Duodenal mucosa (tissue), 2 donors: ENCODE data around the gene DPYD.

Source experiments
- H3K27ac ChIP-seq: one replicate; pipeline ENCODE4 v1.7.0; 2013; ENCODE audit warnings: low read depth, low read length
- H3K27me3 ChIP-seq, 2 donors: one replicate each; pipeline ENCODE4 v1.7.0; 2013; ENCODE audit warnings: low read length in 2 of 2, control low read depth in 1 of 2; ENCODE audit not compliant: insufficient read depth in 2 of 2, control insufficient read depth in 1 of 2
- H3K36me3 ChIP-seq, 2 donors: one replicate each; pipeline ENCODE4 v1.7.0; 2013; ENCODE audit warnings: low read length in 2 of 2, control low read depth in 1 of 2; ENCODE audit not compliant: insufficient read depth in 2 of 2, control insufficient read depth in 1 of 2
- H3K4me1 ChIP-seq, 2 donors: one replicate each; pipeline ENCODE4 v1.7.0; 2013; ENCODE audit warnings: low read length in 2 of 2, control low read depth in 1 of 2; ENCODE audit not compliant: insufficient read depth in 2 of 2, control insufficient read depth in 1 of 2
- H3K4me3 ChIP-seq, 2 donors: one replicate each; pipeline ENCODE4 v1.7.0; 2013; ENCODE audit warnings: low read length in 2 of 2, low read depth in 1 of 2
- H3K9ac ChIP-seq, 2 donors: one replicate each; pipeline ENCODE4 v1.7.0; 2013; ENCODE audit warnings: low read length in 2 of 2, low read depth in 1 of 2
- H3K9me3 ChIP-seq, 2 donors: one replicate each; pipeline ENCODE4 v1.7.0; 2013; ENCODE audit warnings: low read length in 2 of 2, control low read depth in 1 of 2; ENCODE audit not compliant: control insufficient read depth in 1 of 2

DPYD gene

GRCh38 chr1:97610748-97611147 lies 310.1 kb downstream of the DPYD start:
- no peaks in the 10 kb centered on the region for H3K27me3 ChIP-seq
- no peaks in the 10 kb centered on the region for H3K36me3 ChIP-seq
- no peak overlapping the region for H3K27ac ChIP-seq
- no peak overlapping the region for H3K4me3 ChIP-seq
- no peaks in the 10 kb centered on the region for H3K9me3 ChIP-seq
- H3K9ac ChIP-seq, result no peak overlapping the region
- H3K4me1 ChIP-seq, result no peaks in the 10 kb centered on the region

- H3K9me3 ChIP-seq, result no peaks in the 10 kb centered on the region
- H3K36me3 ChIP-seq, result no peaks in the 10 kb centered on the region
- H3K4me1 ChIP-seq, result no peaks in the 10 kb centered on the region
- H3K27ac ChIP-seq, result no peak overlapping the region
- no peak overlapping the region for H3K9ac ChIP-seq
- no peak overlapping the region for H3K4me3 ChIP-seq
- no peaks in the 10 kb centered on the region for H3K27me3 ChIP-seq
Observed at GRCh38 chr1:97610102-97610501, 310.7 kb downstream of the DPYD start.

GRCh38 chr1:97608272-97608671 lies 312.6 kb downstream of the DPYD start:
- no peak overlapping the region for H3K9ac ChIP-seq

GRCh38 chr1:97603776-97604175 lies 317.1 kb downstream of the DPYD start:
- Histone ChIP-seq H3K4me3 (no peak overlapping the region), H3K36me3 (no peaks in the 10 kb centered on the region), H3K9me3 (no peaks in the 10 kb centered on the region), H3K27me3 (no peaks in the 10 kb centered on the region), H3K27ac (no peak overlapping the region), H3K4me1 (no peaks in the 10 kb centered on the region), H3K9ac (no peak overlapping the region)

More at GRCh38 chr1:97608272-97608671, 312.6 kb downstream of the DPYD start:
- Histone ChIP-seq H3K27ac (no peak overlapping the region), H3K9me3 (no peaks in the 10 kb centered on the region), H3K4me3 (no peak overlapping the region), H3K27me3 (no peaks in the 10 kb centered on the region), H3K36me3 (no peaks in the 10 kb centered on the region), H3K4me1 (no peaks in the 10 kb centered on the region)

- H3K4me3 ChIP-seq, result no peak overlapping the region
- H3K36me3 ChIP-seq, result no peaks in the 10 kb centered on the region
- no peaks in the 10 kb centered on the region for H3K27me3 ChIP-seq
- H3K27ac ChIP-seq, result no peak overlapping the region
- H3K9ac ChIP-seq, result no peak overlapping the region
- H3K4me1 ChIP-seq, result no peaks in the 10 kb centered on the region
- H3K9me3 ChIP-seq, result no peaks in the 10 kb centered on the region
Observed at GRCh38 chr1:97603218-97603617, 317.6 kb downstream of the DPYD start.

- Histone ChIP-seq H3K4me3 (no peak overlapping the region), H3K4me1 (no peaks in the 10 kb centered on the region), H3K27me3 (no peaks in the 10 kb centered on the region), H3K9ac (no peak overlapping the region), H3K36me3 (no peaks in the 10 kb centered on the region), H3K9me3 (no peaks in the 10 kb centered on the region), H3K27ac (no peak overlapping the region)
Observed at GRCh38 chr1:97599447-97599846, 321.4 kb downstream of the DPYD start.

- H3K36me3 ChIP-seq, result peaks cover 0 to 4% of the 10 kb centered on the region in 2 donors
- H3K9me3 ChIP-seq, result no peaks in the 10 kb centered on the region
- no peak overlapping the region for H3K9ac ChIP-seq
Observed at GRCh38 chr1:97593192-97593591, 327.6 kb downstream of the DPYD start.

GRCh38 chr1:97588772-97589171 lies 332.1 kb downstream of the DPYD start:
- Histone ChIP-seq H3K9ac (no peak overlapping the region), H3K4me1 (no peaks in the 10 kb centered on the region), H3K4me3 (no peak overlapping the region), H3K27ac (no peak overlapping the region), H3K27me3 (no peaks in the 10 kb centered on the region), H3K36me3 (peaks cover 0 to 4% of the 10 kb centered on the region in 2 donors), H3K9me3 (no peaks in the 10 kb centered on the region)

More at GRCh38 chr1:97593192-97593591, 327.6 kb downstream of the DPYD start:
- Histone ChIP-seq H3K4me1 (no peaks in the 10 kb centered on the region), H3K4me3 (no peak overlapping the region), H3K27me3 (no peaks in the 10 kb centered on the region), H3K27ac (no peak overlapping the region)

GRCh38 chr1:97581614-97582051 lies 339.2 kb downstream of the DPYD start:
- Histone ChIP-seq H3K36me3 (no peaks in the 10 kb centered on the region), H3K27ac (no peak overlapping the region), H3K9me3 (no peaks in the 10 kb centered on the region), H3K27me3 (no peaks in the 10 kb centered on the region), H3K4me3 (no peak overlapping the region), H3K9ac (no peak overlapping the region), H3K4me1 (no peaks in the 10 kb centered on the region)

- Histone ChIP-seq H3K4me1 (no peaks in the 10 kb centered on the region), H3K27ac (no peak overlapping the region), H3K4me3 (no peak overlapping the region), H3K27me3 (no peaks in the 10 kb centered on the region), H3K9ac (no peak overlapping the region), H3K9me3 (no peaks in the 10 kb centered on the region), H3K36me3 (peaks cover 0 to 9% of the 10 kb centered on the region in 2 donors)
Observed at GRCh38 chr1:97577613-97578012, 343.2 kb downstream of the DPYD start.

- H3K27ac ChIP-seq, result no peak overlapping the region
- no peaks in the 10 kb centered on the region for H3K27me3 ChIP-seq
- H3K9ac ChIP-seq, result no peak overlapping the region
- no peaks in the 10 kb centered on the region for H3K9me3 ChIP-seq
- no peaks in the 10 kb centered on the region for H3K4me1 ChIP-seq
- peaks cover 0 to 9% of the 10 kb centered on the region in 2 donors for H3K36me3 ChIP-seq
- H3K4me3 ChIP-seq, result no peak overlapping the region
Observed at GRCh38 chr1:97573553-97573952, 347.3 kb downstream of the DPYD start.
